Gastroesophageal sphincter (tissue), 4 donors: Measurements from ENCODE around the gene IDNK. TPM values are rescaled to one million over a fixed set of nuclear protein-coding genes. Genes with fewer than 3 reads are reported as not detected.

Experiments
- ATAC-seq: fragments of 150-250 bp; one replicate; pipeline ENCODE4 v1.9.1; 2016; ENCODE audit warnings: mild to moderate bottlenecking, moderate library complexity
- H3K27ac ChIP-seq, 4 donors: fragments of 200-600 bp; sonication (generic) in 3 of 4; 1 replicate in 3 of 4; 2 replicates in 1 of 4; pipeline ENCODE4 v1.5.1; 2016 to 2019
- H3K27me3 ChIP-seq: fragments of 200-600 bp; sonication (generic); one replicate; pipeline ENCODE4 v1.5.1; 2019
- H3K36me3 ChIP-seq, 2 donors: fragments of 200-600 bp; sonication (generic); one replicate each; pipeline ENCODE4 v1.5.1; 2019; ENCODE audit warnings: control low read depth in 1 of 2
- H3K4me1 ChIP-seq, 3 donors: fragments of 200-600 bp; sonication (generic); 1 replicate in 2 of 3; 2 replicates in 1 of 3; pipeline ENCODE4 v1.5.1; 2016 to 2019; ENCODE audit warnings: control low read depth in 2 of 3
- H3K4me3 ChIP-seq, 2 donors: fragments of 200-600 bp; sonication (generic); one replicate each; pipeline ENCODE4 v1.5.1; 2019; ENCODE audit warnings: mild to moderate bottlenecking in 1 of 2, moderate library complexity in 1 of 2
- H3K9me3 ChIP-seq, 3 donors: fragments of 200-600 bp; sonication (generic); one replicate each; pipeline ENCODE4 v1.5.1; 2017 to 2019; ENCODE audit warnings: control low read depth in 2 of 3
- EP300 ChIP-seq: sonication (generic); formaldehyde crosslinking; IDR thresholded peaks from one replicate; pipeline ENCODE4 v1.6.1; 2017; ENCODE audit warnings: antibody characterized with exemption, mild to moderate bottlenecking
- POLR2A ChIP-seq, 2 donors: fragments of 450-650 bp; IDR thresholded peaks; one replicate each; pipeline ENCODE4 v1.6.1; 2017; ENCODE audit warnings: antibody characterized with exemption in 2 of 2, mild to moderate bottlenecking in 2 of 2, moderate library complexity in 1 of 2
- POLR2AphosphoS5 ChIP-seq: sonication (generic); formaldehyde crosslinking; IDR thresholded peaks from one replicate; pipeline ENCODE4 v1.6.1; 2017; ENCODE audit warnings: antibody characterized with exemption
- WGBS, 2 donors: methylation state at CpG; one replicate each; pipeline ENCODE4 v1.1.5; 2018; ENCODE audit warnings: low coverage in 1 of 2; 5-methylcytosine and 5-hydroxymethylcytosine counted together
- total RNA-seq, 4 donors: library from RNA; depleted of rRNA; stranded (reverse); fragments of >200 nt; gene quantifications; one replicate each; pipeline ENCODE4 v1.1.0, GENCODE V29; 2016
- TF ChIP-seq, protein P1 (sequence below), 4 experiments: fragments of 200-600 bp in 2 of 4; fragments of 450-650 bp in 2 of 4; sonication (generic) in 1 of 4; IDR thresholded peaks; one replicate each; pipeline ENCODE4 v1.5.1; 2017 to 2019; ENCODE audit warnings: antibody characterized with exemption in 4 of 4, mild to moderate bottlenecking in 2 of 4, moderate library complexity in 2 of 4

Gene IDNK
- total RNA-seq, 4 donors from 2014 or later, result 4.5 to 16.8 (median 8.0) TPM

GRCh38 chr9:83671451-83671850 lies 48.5 kb downstream of the IDNK start:
- no peak overlapping the region for H3K27ac ChIP-seq
- no peak for TF ChIP-seq POLR2AphosphoS5
- TF ChIP-seq POLR2A (IDR thresholded peaks at IDR 0.05), result no peak
- no peak overlapping the region for H3K4me3 ChIP-seq
- H3K27me3 ChIP-seq, result no peaks in the 10 kb centered on the region
- peaks cover 0 to 81% of the 10 kb centered on the region in 2 donors for H3K36me3 ChIP-seq
- ATAC-seq, result no peak
- H3K9me3 ChIP-seq, result no peaks in the 10 kb centered on the region
- H3K4me1 ChIP-seq, result no peaks in the 10 kb centered on the region
- 32 to 55% methylated on average over 1 of the region's 1 CpG for WGBS, 2 donors

- peaks cover 0 to 92% of the 10 kb centered on the region in 2 donors for H3K36me3 ChIP-seq
- H3K4me3 ChIP-seq, result no peak overlapping the region
- no peaks in the 10 kb centered on the region for H3K9me3 ChIP-seq
- ATAC-seq, result no peak
- TF ChIP-seq EP300, result no peak
- TF ChIP-seq, protein P1, sequence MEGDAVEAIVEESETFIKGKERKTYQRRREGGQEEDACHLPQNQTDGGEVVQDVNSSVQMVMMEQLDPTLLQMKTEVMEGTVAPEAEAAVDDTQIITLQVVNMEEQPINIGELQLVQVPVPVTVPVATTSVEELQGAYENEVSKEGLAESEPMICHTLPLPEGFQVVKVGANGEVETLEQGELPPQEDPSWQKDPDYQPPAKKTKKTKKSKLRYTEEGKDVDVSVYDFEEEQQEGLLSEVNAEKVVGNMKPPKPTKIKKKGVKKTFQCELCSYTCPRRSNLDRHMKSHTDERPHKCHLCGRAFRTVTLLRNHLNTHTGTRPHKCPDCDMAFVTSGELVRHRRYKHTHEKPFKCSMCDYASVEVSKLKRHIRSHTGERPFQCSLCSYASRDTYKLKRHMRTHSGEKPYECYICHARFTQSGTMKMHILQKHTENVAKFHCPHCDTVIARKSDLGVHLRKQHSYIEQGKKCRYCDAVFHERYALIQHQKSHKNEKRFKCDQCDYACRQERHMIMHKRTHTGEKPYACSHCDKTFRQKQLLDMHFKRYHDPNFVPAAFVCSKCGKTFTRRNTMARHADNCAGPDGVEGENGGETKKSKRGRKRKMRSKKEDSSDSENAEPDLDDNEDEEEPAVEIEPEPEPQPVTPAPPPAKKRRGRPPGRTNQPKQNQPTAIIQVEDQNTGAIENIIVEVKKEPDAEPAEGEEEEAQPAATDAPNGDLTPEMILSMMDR (IDR thresholded peaks at IDR 0.05), result no peak
- no peak for TF ChIP-seq POLR2AphosphoS5
- no peak for TF ChIP-seq POLR2A (IDR thresholded peaks at IDR 0.05)
- no peak overlapping the region for H3K27ac ChIP-seq
- H3K27me3 ChIP-seq, result no peaks in the 10 kb centered on the region
- WGBS, 2 donors, result 73 to 89% methylated on average over 1 of the region's 1 CpG
- H3K4me1 ChIP-seq, result no peaks in the 10 kb centered on the region
Measured at GRCh38 chr9:83675466-83675865, 52.5 kb downstream of the IDNK start.

DNA sequence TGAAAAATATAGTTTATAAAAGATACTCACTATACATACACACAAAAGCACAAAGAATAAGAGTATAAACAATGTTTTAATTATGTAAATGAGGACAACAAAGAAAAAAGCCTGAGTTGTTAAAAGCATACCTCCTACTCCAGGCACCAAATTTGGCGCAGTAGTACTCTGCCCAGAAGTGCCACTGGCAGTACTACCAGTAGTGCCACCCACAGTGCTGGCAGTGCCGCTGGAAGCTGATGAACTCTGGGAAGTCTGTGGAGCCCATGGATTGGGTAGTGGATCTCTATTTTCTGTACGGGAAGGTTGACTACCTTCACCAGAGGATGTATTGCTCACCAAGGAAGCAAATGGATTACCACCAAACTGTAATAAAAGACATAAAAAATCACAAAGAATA lies 54.7 kb downstream of the IDNK start:
- no peaks in the 10 kb centered on the region for H3K4me1 ChIP-seq

GRCh38 chr9:83680233-83680632 lies 57.3 kb downstream of the IDNK start:
- TF ChIP-seq, protein P1 (IDR thresholded peaks at IDR 0.05), result no peak
- no peak for TF ChIP-seq POLR2AphosphoS5
- no peak for TF ChIP-seq EP300
- no peak for TF ChIP-seq POLR2A (IDR thresholded peaks at IDR 0.05)
- Histone ChIP-seq H3K36me3 (peaks cover 0 to 79% of the 10 kb centered on the region in 2 donors), H3K27ac (no peak overlapping the region), H3K27me3 (no peaks in the 10 kb centered on the region), H3K4me3 (no peak overlapping the region), H3K4me1 (peaks cover 0 to 6% (median 0%) of the 10 kb centered on the region in 3 donors), H3K9me3 (no peaks in the 10 kb centered on the region)
- ATAC-seq, result no peak
- WGBS, 2 donors, result 100% methylated on average over 1 of the region's 1 CpG

More for the DNA sequence above, 54.7 kb downstream of the IDNK start:
- no peak for ATAC-seq
- 84 to 94% methylated on average over 3 of the region's 3 CpGs for WGBS, 2 donors
- no peak overlapping the region for H3K27ac ChIP-seq
- no peaks in the 10 kb centered on the region for H3K27me3 ChIP-seq
- H3K36me3 ChIP-seq, result peaks cover 0 to 92% of the 10 kb centered on the region in 2 donors
- no peak overlapping the region for H3K4me3 ChIP-seq
- TF ChIP-seq POLR2A (IDR thresholded peaks at IDR 0.05) (no peak), EP300 (no peak), POLR2AphosphoS5 (no peak)
- TF ChIP-seq, protein P1 (IDR thresholded peaks at IDR 0.05), result no peak
- H3K9me3 ChIP-seq, result no peaks in the 10 kb centered on the region

DNA sequence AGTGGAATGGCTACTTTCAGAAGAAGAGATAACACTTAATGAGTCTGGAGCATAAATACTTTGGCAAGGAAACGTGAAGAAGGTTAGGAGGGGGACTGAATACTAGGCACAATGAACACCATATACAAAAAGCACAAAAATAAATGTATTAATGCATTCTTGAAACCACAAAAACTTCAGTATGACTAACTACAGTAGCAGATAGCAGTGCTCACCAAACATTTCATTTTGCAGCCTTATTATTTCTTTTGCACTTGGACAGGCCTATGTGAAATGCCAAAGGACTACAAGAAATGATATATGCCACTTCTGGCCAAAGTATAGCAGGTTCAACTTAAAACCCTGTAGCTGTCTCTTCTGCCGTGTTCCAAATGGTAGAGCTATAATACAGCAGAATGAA lies 58.5 kb downstream of the IDNK start:
- Histone ChIP-seq H3K27me3 (no peaks in the 10 kb centered on the region), H3K4me3 (no peak overlapping the region), H3K36me3 (peaks cover 0 to 66% of the 10 kb centered on the region in 2 donors), H3K4me1 (peaks cover 0 to 14% (median 0%) of the 10 kb centered on the region in 3 donors), H3K9me3 (no peaks in the 10 kb centered on the region), H3K27ac (no peak overlapping the region)
- no peak for ATAC-seq
- 76 to 85% methylated on average over 2 of the region's 2 CpGs for WGBS, 2 donors
- TF ChIP-seq, protein P1 (IDR thresholded peaks at IDR 0.05), result no peak
- TF ChIP-seq POLR2A (IDR thresholded peaks at IDR 0.05) (no peak), EP300 (no peak), POLR2AphosphoS5 (no peak)
